ENCODE measurements around the gene COL4A3. TPM values are rescaled to one million over a fixed set of nuclear protein-coding genes. Genes with fewer than 3 reads are reported as not detected.

Gene COL4A3
- total RNA-seq, 1 experiment from 2014 or later: 0.34 TPM

GRCh38 chr2:227344231-227344630 is 179.8 kb downstream of the COL4A3 start:
- Histone ChIP-seq H3K27ac (no peak overlapping the region), H3K4me1 (no peaks in the 10 kb centered on the region), H3K9me3 (replicated peaks) (no peaks in the 10 kb centered on the region), H3K36me3 (peaks cover 40% of the 10 kb centered on the region), H3K4me3 (no peak overlapping the region), H3K27me3 (no peaks in the 10 kb centered on the region)
- DNase-seq: no peak

- no peak for DNase-seq
- H3K27me3 ChIP-seq: no peaks in the 10 kb centered on the region
- no peak overlapping the region for H3K4me3 ChIP-seq
- H3K27ac ChIP-seq: no peak overlapping the region
- peaks cover 32% of the 10 kb centered on the region for H3K36me3 ChIP-seq
- no peaks in the 10 kb centered on the region for H3K9me3 ChIP-seq (replicated peaks)
- no peaks in the 10 kb centered on the region for H3K4me1 ChIP-seq
Observed at GRCh38 chr2:227347117-227347516, 182.7 kb downstream of the COL4A3 start.

- Histone ChIP-seq H3K4me3 (no peak overlapping the region), H3K9me3 (replicated peaks) (no peaks in the 10 kb centered on the region), H3K4me1 (no peaks in the 10 kb centered on the region), H3K27me3 (no peaks in the 10 kb centered on the region), H3K36me3 (peaks cover 23% of the 10 kb centered on the region), H3K27ac (no peak overlapping the region)
- no peak for DNase-seq
Observed at GRCh38 chr2:227348324-227348723, 183.9 kb downstream of the COL4A3 start.

- Histone ChIP-seq H3K4me1 (no peaks in the 10 kb centered on the region), H3K4me3 (no peak overlapping the region), H3K36me3 (peaks cover 22% of the 10 kb centered on the region), H3K27ac (no peak overlapping the region), H3K27me3 (no peaks in the 10 kb centered on the region), H3K9me3 (replicated peaks) (no peaks in the 10 kb centered on the region)
- no peak for DNase-seq
Observed at GRCh38 chr2:227349989-227350612, 185.7 kb downstream of the COL4A3 start.

- Histone ChIP-seq H3K36me3 (peaks cover 20% of the 10 kb centered on the region), H3K27ac (no peak overlapping the region), H3K4me3 (no peak overlapping the region), H3K9me3 (replicated peaks) (no peaks in the 10 kb centered on the region), H3K4me1 (no peaks in the 10 kb centered on the region), H3K27me3 (no peaks in the 10 kb centered on the region)
- DNase-seq: no peak
Observed at GRCh38 chr2:227351639-227352038, 187.2 kb downstream of the COL4A3 start.

- peaks cover 30% of the 10 kb centered on the region for H3K36me3 ChIP-seq
- no peak overlapping the region for H3K4me3 ChIP-seq
- no peaks in the 10 kb centered on the region for H3K27me3 ChIP-seq
- DNase-seq: no peak
- no peaks in the 10 kb centered on the region for H3K4me1 ChIP-seq
- H3K27ac ChIP-seq: no peak overlapping the region
- H3K9me3 ChIP-seq (replicated peaks): no peaks in the 10 kb centered on the region
Observed at GRCh38 chr2:227360351-227360750, 195.9 kb downstream of the COL4A3 start.

- no peak for DNase-seq
Observed at GRCh38 chr2:227363756-227364155, 199.3 kb downstream of the COL4A3 start.

More at GRCh38 chr2:227363756-227364155, 199.3 kb downstream of the COL4A3 start:
- Histone ChIP-seq H3K4me1 (no peaks in the 10 kb centered on the region), H3K36me3 (peaks cover 12% of the 10 kb centered on the region; the same call in 1 of the 2 replicates), H3K4me3 (no peak overlapping the region), H3K27ac (no peak overlapping the region), H3K27me3 (no peaks in the 10 kb centered on the region), H3K9me3 (replicated peaks) (no peaks in the 10 kb centered on the region)

Other genes with a start within 250 kb of the COL4A3 start
- gene COL4A4, start 419 bp upstream of the COL4A3 start, total RNA-seq (2014; rRNA removed; shearing (Covaris generic)): not detected in 2 replicates
- 108 and 117 TPM in 2 replicates for gene MFF, start 160.6 kb downstream of the COL4A3 start, total RNA-seq (2014; rRNA removed; shearing (Covaris generic))
- not detected in 2 replicates for gene TM4SF20, start 214.7 kb downstream of the COL4A3 start, total RNA-seq (2014; rRNA removed; shearing (Covaris generic))
- gene SCYGR1, start 223.3 kb downstream of the COL4A3 start, total RNA-seq (2014; rRNA removed; shearing (Covaris generic)): not detected in 2 replicates

All from SJCRH30 (cell line).